WTC11 (cell line): Measurements from ENCODE around the gene LDB3. TPM values are rescaled to one million over a fixed set of nuclear protein-coding genes. Genes with fewer than 3 reads are reported as not detected.

Experiments
- AR ChIP-seq: fragments of 250-450 bp; sonication (Bioruptor Pico); IDR thresholded peaks from 2 replicates; pipeline ENCODE4 v1.9.0; 2021; ENCODE audit warnings: mild to moderate bottlenecking
- ATF1 ChIP-seq: sonication (generic); formaldehyde crosslinking; IDR thresholded peaks from 2 replicates; pipeline ENCODE4 v1.8.1; 2023; ENCODE audit warnings: mild to moderate bottlenecking, moderate library complexity, missing genetic modification reagents
- ATF2 ChIP-seq: sonication (generic); formaldehyde crosslinking; IDR thresholded peaks from 2 replicates; pipeline ENCODE4 v1.8.1; 2022; ENCODE audit warnings: low read depth, missing genetic modification reagents, borderline replicate concordance
- ATF3 ChIP-seq: sonication (generic); formaldehyde crosslinking; conservative IDR thresholded peaks from 2 replicates; pipeline ENCODE4 v1.8.1; 2022; ENCODE audit warnings: mild to moderate bottlenecking, missing genetic modification reagents
- E2F1 ChIP-seq: sonication (generic); formaldehyde crosslinking; IDR thresholded peaks from 2 replicates; pipeline ENCODE4 v1.8.0; 2022; ENCODE audit warnings: mild to moderate bottlenecking, missing genetic modification reagents
- ETV6 ChIP-seq: sonication (generic); formaldehyde crosslinking; IDR thresholded peaks from 2 replicates; pipeline ENCODE4 v1.8.1; 2022; ENCODE audit warnings: mild to moderate bottlenecking, missing genetic modification reagents
- FOXJ3 ChIP-seq: sonication (generic); formaldehyde crosslinking; IDR thresholded peaks from 2 replicates; pipeline ENCODE4 v1.9.0; 2021; ENCODE audit warnings: missing genetic modification reagents, mild to moderate bottlenecking, borderline replicate concordance
- FOXP4 ChIP-seq: sonication (generic); formaldehyde crosslinking; IDR thresholded peaks from 2 replicates; pipeline ENCODE4 v1.8.0; 2022; ENCODE audit warnings: mild to moderate bottlenecking, missing genetic modification reagents
- NFATC4 ChIP-seq: fragments of 250-450 bp; sonication (Bioruptor Pico); IDR thresholded peaks from 2 replicates; pipeline ENCODE4 v1.9.0; 2021; ENCODE audit warnings: mild to moderate bottlenecking
- NFYB ChIP-seq: sonication (generic); formaldehyde crosslinking; conservative IDR thresholded peaks from 2 replicates; pipeline ENCODE4 v1.8.0; 2022; ENCODE audit warnings: low read depth, missing genetic modification reagents
- PRDM15 ChIP-seq: sonication (generic); formaldehyde crosslinking; IDR thresholded peaks from 2 replicates; pipeline ENCODE4 v1.8.0; 2022; ENCODE audit warnings: missing genetic modification reagents
- RELA ChIP-seq: sonication (generic); formaldehyde crosslinking; IDR thresholded peaks from 2 replicates; pipeline ENCODE4 v1.8.1; 2022; ENCODE audit warnings: missing genetic modification reagents, mild to moderate bottlenecking, borderline replicate concordance
- SMAD3 ChIP-seq: sonication (generic); formaldehyde crosslinking; IDR thresholded peaks from 2 replicates; pipeline ENCODE4 v1.8.0; 2022; ENCODE audit warnings: missing genetic modification reagents, mild to moderate bottlenecking, borderline replicate concordance
- STAT6 ChIP-seq: sonication (generic); formaldehyde crosslinking; conservative IDR thresholded peaks from 2 replicates; pipeline ENCODE4 v1.8.1; 2023; ENCODE audit warnings: mild to moderate bottlenecking, low read depth, missing genetic modification reagents, moderate library complexity
- TP53 ChIP-seq: sonication (generic); formaldehyde crosslinking; IDR thresholded peaks from 2 replicates; pipeline ENCODE4 v1.8.1; 2023; ENCODE audit warnings: mild to moderate bottlenecking, missing genetic modification reagents
- USF2 ChIP-seq: sonication (generic); formaldehyde crosslinking; IDR thresholded peaks from 2 replicates; pipeline ENCODE4 v1.8.1; 2023; ENCODE audit warnings: mild to moderate bottlenecking, missing genetic modification reagents, moderate library complexity
- ZBTB21 ChIP-seq: sonication (generic); formaldehyde crosslinking; IDR thresholded peaks from 2 replicates; pipeline ENCODE4 v1.8.1; 2023; ENCODE audit warnings: mild to moderate bottlenecking, missing genetic modification reagents, borderline replicate concordance
- ZNF121 ChIP-seq: sonication (generic); formaldehyde crosslinking; IDR thresholded peaks from 2 replicates; pipeline ENCODE4 v1.8.0; 2023; ENCODE audit warnings: missing genetic modification reagents
- ZNF232 ChIP-seq: sonication (generic); formaldehyde crosslinking; IDR thresholded peaks from 2 replicates; pipeline ENCODE4 v1.8.0; 2022; ENCODE audit warnings: mild to moderate bottlenecking, missing genetic modification reagents
- ZNF263 ChIP-seq: sonication (generic); formaldehyde crosslinking; IDR thresholded peaks from 2 replicates; pipeline ENCODE4 v1.8.1; 2022; ENCODE audit warnings: low read depth, mild to moderate bottlenecking, moderate library complexity, missing genetic modification reagents
- ZNF396 ChIP-seq: fragments of 250-450 bp; sonication (Bioruptor Pico); IDR thresholded peaks from 2 replicates; pipeline ENCODE4 v1.8.0; 2021; ENCODE audit warnings: mild to moderate bottlenecking, moderate library complexity, borderline replicate concordance
- total RNA-seq: library from RNA; stranded (reverse); gene quantifications from 3 replicates; pipeline ENCODE4 v1.2.3, GENCODE V29; 2021

LDB3 gene
- total RNA-seq, 1 experiment from 2014 or later, result 0.42 TPM

GRCh38 chr10:86755740-86756510 lies 87.6 kb downstream of the LDB3 start (continued):
- TF ChIP-seq AR (CRISPR knock-in tag) (no peak), ZNF396 (CRISPR knock-in tag) (no peak), ATF1 (no peak), SMAD3 (CRISPR knock-in tag) (no peak), NFATC4 (CRISPR knock-in tag) (no peak), STAT6 (CRISPR knock-in tag) (no peak), USF2 (CRISPR knock-in tag) (no peak; the same call in 1 of the 2 replicates), ZNF263 (no peak), ZNF121 (no peak), ATF2 (CRISPR knock-in tag) (no peak), NFYB (CRISPR knock-in tag) (no peak), TP53 (CRISPR knock-in tag) (no peak), ETV6 (CRISPR knock-in tag) (peak; percentile 50), E2F1 (CRISPR knock-in tag) (no peak), FOXP4 (0 out of 2 replicates have a peak, but pooled peaks have one; percentile 14), RELA (CRISPR knock-in tag) (0 out of 2 replicates have a peak, but pooled peaks have one; percentile 34), ZNF232 (CRISPR knock-in tag) (no peak; the same call in 1 of the 2 replicates), FOXJ3 (no peak), ATF3 (CRISPR knock-in tag) (no peak), PRDM15 (no peak), ZBTB21 (CRISPR knock-in tag) (no peak)
